HepG2 (cell line): ENCODE results near the gene SPESP1. TPM values are rescaled to one million over a fixed set of nuclear protein-coding genes. Genes with fewer than 3 reads are reported as not detected.

Source experiments
- ATAC-seq: fragments of 200-7000 bp; cut with Tn5 transposase; 3 replicates; pipeline ENCODE4 v1.9.1; 2020; ENCODE audit warnings: mild to moderate bottlenecking, moderate library complexity
- BruUV-seq: library from RNA; stranded (reverse); fragments of 400-500 nt; replicated peaks from 2 replicates; lab custom pipeline; 2021; lab: Mats Ljungman, UMichigan
- CTCF ChIA-PET: fragments of 300-600 bp; formaldehyde crosslinking; extraction: SDS; loops from one replicate; lab custom pipeline; 2021; ENCODE audit warnings: low total read pairs, inconsistent platforms, low intra/inter-chr PET ratio; lab: Yijun Ruan, JAX
- POLR2A ChIA-PET: fragments of 350-600 bp; sonication (Branson Sonifier 250); formaldehyde crosslinking; loops from one replicate; lab custom pipeline; 2020; ENCODE audit warnings: antibody characterized with exemption, inconsistent platforms; lab: Yijun Ruan, JAX
- DNase-seq: peaks from one replicate; pipeline ENCODE4 v3.0.0-alpha.2; 2015; ENCODE audit warnings: low spot score
- FAIRE-seq: peaks from 3 replicates; lab custom pipeline; 2011; peaks lifted over from hg19 to GRCh38; lab: Jason Lieb, UNC
- H2AFZ ChIP-seq: one replicate; pipeline ENCODE4 v1.6.1; 2011; ENCODE audit warnings: low read length, inconsistent platforms
- H3K27ac ChIP-seq: fragments of 300-600 bp; 3 replicates; pipeline ENCODE4 v1.8.0; 2011; ENCODE audit warnings: mixed run types, mild to moderate bottlenecking, mixed read lengths, low read length, inconsistent platforms; ENCODE audit not compliant: insufficient read depth; ENCODE audit errors: extremely low read length
- H3K27me3 ChIP-seq, 2 experiments: fragments of 200-600 bp in 1 of 2; 2 replicates in 1 of 2; 3 replicates in 1 of 2; pipeline versions ENCODE4 v1.6.0 to v1.8.0; 2011; ENCODE audit warnings: low read length in 2 of 2, mild to moderate bottlenecking in 2 of 2, moderate library complexity in 2 of 2, inconsistent platforms in 1 of 2; ENCODE audit not compliant: insufficient read depth in 2 of 2, control insufficient read depth in 1 of 2
- H3K36me3 ChIP-seq, 2 experiments: fragments of 200-600 bp in 1 of 2; replicated peaks in 1 of 2; 2 replicates in 1 of 2; 3 replicates in 1 of 2; pipeline versions ENCODE4 v1.5.1 to v1.8.0; 2011; ENCODE audit warnings: low read length in 2 of 2, inconsistent platforms in 1 of 2; ENCODE audit not compliant: insufficient read depth in 2 of 2, control insufficient read depth in 1 of 2
- H3K4me1 ChIP-seq: 2 replicates; pipeline ENCODE4 v1.5.1; 2012; ENCODE audit warnings: low read length, inconsistent platforms; ENCODE audit not compliant: insufficient read depth
- H3K4me2 ChIP-seq: 2 replicates; pipeline ENCODE4 v1.6.0; 2011; ENCODE audit warnings: low read depth, low read length, inconsistent platforms
- H3K4me3 ChIP-seq, 3 experiments: fragments of 200-600 bp in 1 of 3; sonication (generic), shearing (Covaris generic) in 1 of 3; replicated peaks in 1 of 3; 2 replicates each; pipeline ENCODE4 v1.5.1; 2011 to 2016; ENCODE audit warnings: low read length in 3 of 3, inconsistent platforms in 2 of 3, low read depth in 2 of 3, mild to moderate bottlenecking in 2 of 3, control low read depth in 1 of 3, mixed read lengths in 1 of 3; ENCODE audit not compliant: insufficient read depth in 1 of 3
- H3K79me2 ChIP-seq: one replicate; pipeline ENCODE4 v1.6.1; 2011; ENCODE audit warnings: low read length, inconsistent platforms; ENCODE audit not compliant: insufficient read depth
- H3K9ac ChIP-seq: 2 replicates; pipeline ENCODE4 v1.6.0; 2011; ENCODE audit warnings: mild to moderate bottlenecking, low read depth, low read length, inconsistent platforms; ENCODE audit not compliant: insufficient read depth
- H3K9me3 ChIP-seq: 2 replicates; pipeline ENCODE4 v1.5.1; 2012; ENCODE audit warnings: mild to moderate bottlenecking, low read length
- H4K20me1 ChIP-seq: 2 replicates; pipeline ENCODE4 v1.6.0; 2011; ENCODE audit warnings: inconsistent platforms, mild to moderate bottlenecking, low read length, moderate library complexity; ENCODE audit not compliant: insufficient read depth
- CBFB ChIP-seq: sonication (generic); formaldehyde crosslinking; IDR thresholded peaks from 2 replicates; pipeline ENCODE4 v1.4.0; 2020; ENCODE audit warnings: missing genetic modification reagents
- DNMT3B ChIP-seq: conservative IDR thresholded peaks from 2 replicates; pipeline ENCODE4 v1.6.1; 2016; ENCODE audit warnings: missing biosample characterization, control low read depth
- HNRNPK ChIP-seq: fragments of 200-400 bp; formaldehyde crosslinking; IDR thresholded peaks from 2 replicates; pipeline ENCODE4 v1.6.1; 2018; ENCODE audit warnings: low read length, low read depth, moderate library complexity, mild to moderate bottlenecking; ENCODE audit not compliant: poor library complexity, severe bottlenecking
- IRX3 ChIP-seq: sonication (generic); formaldehyde crosslinking; IDR thresholded peaks from 2 replicates; pipeline ENCODE4 v1.8.1; 2023; ENCODE audit warnings: mild to moderate bottlenecking, low read depth, missing genetic modification reagents, borderline replicate concordance
- KDM2A ChIP-seq: sonication (generic); formaldehyde crosslinking; IDR thresholded peaks from 2 replicates; pipeline ENCODE4 v1.4.0; 2020; ENCODE audit warnings: low read depth, missing genetic modification reagents, borderline replicate concordance
- MTA1 ChIP-seq: sonication (generic); formaldehyde crosslinking; IDR thresholded peaks from 2 replicates; pipeline ENCODE4 v1.4.0; 2020; ENCODE audit warnings: missing genetic modification reagents, mild to moderate bottlenecking, borderline replicate concordance
- NCOR1 ChIP-seq: fragments of 200-600 bp; sonication (generic); IDR thresholded peaks from 2 replicates; pipeline ENCODE4 v1.7.0; 2017; ENCODE audit warnings: antibody characterized with exemption, low read length, borderline replicate concordance
- NONO ChIP-seq, 2 experiments: fragments of 450-650 bp in 1 of 2; sonication (generic) in 1 of 2; formaldehyde crosslinking in 1 of 2; IDR thresholded peaks in 1 of 2; conservative IDR thresholded peaks in 1 of 2; 2 replicates each; pipeline versions ENCODE4 v1.6.1 to v1.8.0; 2017 to 2022; ENCODE audit warnings: mild to moderate bottlenecking in 1 of 2, missing genetic modification reagents in 1 of 2, moderate library complexity in 1 of 2
- PRMT3 ChIP-seq: sonication (generic); formaldehyde crosslinking; IDR thresholded peaks from 2 replicates; pipeline ENCODE4 v1.8.1; 2022; ENCODE audit warnings: low read depth, mild to moderate bottlenecking, moderate library complexity, missing genetic modification reagents, borderline replicate concordance
- TBL1XR1 ChIP-seq: fragments of 150-350 bp; IDR thresholded peaks from 2 replicates; pipeline ENCODE4 v1.6.1; 2014; ENCODE audit warnings: borderline replicate concordance, low read length; ENCODE audit not compliant: partially characterized antibody
- TCF7 ChIP-seq: sonication (generic); IDR thresholded peaks from 2 replicates; pipeline ENCODE4 v1.6.1; 2016; ENCODE audit warnings: antibody characterized with exemption, low read depth
- ZNF780A ChIP-seq: sonication (generic); formaldehyde crosslinking; IDR thresholded peaks from 2 replicates; pipeline ENCODE4 v1.8.0; 2022; ENCODE audit warnings: mild to moderate bottlenecking, missing genetic modification reagents, moderate library complexity
- ZNF878 ChIP-seq: sonication (generic); formaldehyde crosslinking; IDR thresholded peaks from 2 replicates; pipeline ENCODE4 v1.8.1; 2023; ENCODE audit warnings: mild to moderate bottlenecking, missing genetic modification reagents, moderate library complexity
- WGBS: methylation state at CpG from one replicate; pipeline ENCODE4 v1.1.6; 2017; ENCODE audit warnings: low lambda C conversion rate; 5-methylcytosine and 5-hydroxymethylcytosine counted together
- in situ Hi-C: cut with HindIII; loops from 2 replicates; pipeline ENCODE4 v1.10.0; 2017; ENCODE audit warnings: low pct_unique_long_range_greater_than_20kb; ENCODE audit not compliant: extremely low pct_ligation_motif_present
- intact Hi-C: fragments of 100-400 bp; cut with micrococcal nuclease; formaldehyde crosslinking; loops from one replicate; pipeline ENCODE4 v1.10.0; 2022; ENCODE audit not compliant: unreplicated experiment
- polyA plus RNA-seq, 8 experiments: library from polyadenylated mRNA; depleted of rRNA in 3 of 8; stranded (reverse) in 7 of 8; unstranded in 1 of 8; fragments of >200 nt; fragmentation: Illumina TruSeq in 4 of 8; extraction: Trizol in 4 of 8; gene quantifications; 2 replicates each; pipeline versions ENCODE4 v1.2.1 to v1.2.3, GENCODE V29; 2011 to 2016; ENCODE audit warnings: low read depth in 4 of 8, missing spikeins in 1 of 8, mixed read lengths in 1 of 8; ENCODE audit not compliant: insufficient read depth in 1 of 8
- total RNA-seq, 5 experiments: library from RNA; depleted of rRNA; stranded (reverse); fragments of >200 nt; fragmentation: Illumina TruSeq; extraction: Trizol; gene quantifications; 2 replicates each; pipeline ENCODE4 v1.2.3, GENCODE V29; 2016; ENCODE audit warnings: low read depth in 1 of 5
- TF ChIP-seq, protein P1 (sequence below): sonication (generic); formaldehyde crosslinking; IDR thresholded peaks from 2 replicates; pipeline ENCODE4 v1.8.1; 2023; ENCODE audit warnings: mild to moderate bottlenecking, moderate library complexity, missing genetic modification reagents
- TF ChIP-seq, protein P2 (sequence below): sonication (generic); formaldehyde crosslinking; IDR thresholded peaks from 2 replicates; pipeline ENCODE4 v1.5.1; 2020; ENCODE audit warnings: missing genetic modification reagents, mild to moderate bottlenecking, borderline replicate concordance
- TF ChIP-seq, protein P3 (sequence below): sonication (generic); formaldehyde crosslinking; IDR thresholded peaks from 2 replicates; pipeline ENCODE4 v1.8.0; 2022; ENCODE audit warnings: missing genetic modification reagents, mild to moderate bottlenecking, borderline replicate concordance
- TF ChIP-seq, protein P4 (sequence below): IDR thresholded peaks from 2 replicates; pipeline ENCODE4 v1.6.1; 2016; ENCODE audit warnings: low read depth

The SPESP1 gene
- total and polyA plus RNA-seq, 2 of the 13 experiments (the other 11 are each of a cell fraction or from before 2014, with no cell fraction given): not detected

DNA sequence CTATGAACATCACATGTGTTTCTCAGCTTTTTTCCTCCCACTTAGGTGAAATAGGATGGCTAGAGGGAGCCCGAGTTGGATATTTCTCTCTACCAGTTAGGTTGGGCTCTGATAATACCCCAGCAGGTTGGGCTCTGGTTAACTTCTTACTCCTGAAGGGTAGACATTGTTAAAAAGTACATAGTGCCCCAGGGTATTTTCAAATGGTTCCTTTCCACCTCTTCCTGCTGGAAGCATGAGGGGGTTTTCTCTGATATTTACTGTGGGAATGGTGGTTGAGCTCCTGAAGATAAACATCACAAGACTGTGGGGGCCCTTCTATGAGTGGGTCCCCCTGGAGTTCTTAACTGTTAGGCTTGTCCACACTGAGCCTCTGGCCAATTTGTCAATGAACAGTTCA, 36.1 kb upstream of the SPESP1 start:
- no peak overlapping the region for H3K4me2 ChIP-seq
- H3K9me3 ChIP-seq: no peaks in the 10 kb centered on the region
- no peak for TF ChIP-seq MTA1 (CRISPR knock-in tag)
- no peak for TF ChIP-seq ZNF780A (CRISPR knock-in tag)
- no peak for TF ChIP-seq KDM2A (CRISPR knock-in tag)
- TF ChIP-seq, protein P1, sequence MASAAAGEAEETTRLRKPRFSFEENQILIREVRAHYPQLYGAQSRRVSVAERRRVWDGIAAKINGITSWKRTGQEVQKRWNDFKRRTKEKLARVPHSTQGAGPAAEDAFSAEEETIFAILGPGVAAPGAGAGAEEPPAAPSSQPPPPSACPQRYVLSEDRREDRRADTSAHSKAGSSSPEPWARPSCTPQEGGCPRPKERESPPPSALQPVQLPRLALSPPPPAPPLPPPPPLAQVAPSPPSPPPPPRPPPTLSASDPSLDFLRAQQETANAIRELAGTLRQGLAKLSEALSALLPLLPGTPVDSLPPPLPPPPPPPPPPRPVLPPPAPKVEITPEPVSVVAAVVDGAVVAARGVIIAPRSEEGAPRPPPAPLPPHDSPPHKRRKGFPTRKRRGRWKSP: no peak
- no peak for TF ChIP-seq NCOR1
- TF ChIP-seq, protein P2, sequence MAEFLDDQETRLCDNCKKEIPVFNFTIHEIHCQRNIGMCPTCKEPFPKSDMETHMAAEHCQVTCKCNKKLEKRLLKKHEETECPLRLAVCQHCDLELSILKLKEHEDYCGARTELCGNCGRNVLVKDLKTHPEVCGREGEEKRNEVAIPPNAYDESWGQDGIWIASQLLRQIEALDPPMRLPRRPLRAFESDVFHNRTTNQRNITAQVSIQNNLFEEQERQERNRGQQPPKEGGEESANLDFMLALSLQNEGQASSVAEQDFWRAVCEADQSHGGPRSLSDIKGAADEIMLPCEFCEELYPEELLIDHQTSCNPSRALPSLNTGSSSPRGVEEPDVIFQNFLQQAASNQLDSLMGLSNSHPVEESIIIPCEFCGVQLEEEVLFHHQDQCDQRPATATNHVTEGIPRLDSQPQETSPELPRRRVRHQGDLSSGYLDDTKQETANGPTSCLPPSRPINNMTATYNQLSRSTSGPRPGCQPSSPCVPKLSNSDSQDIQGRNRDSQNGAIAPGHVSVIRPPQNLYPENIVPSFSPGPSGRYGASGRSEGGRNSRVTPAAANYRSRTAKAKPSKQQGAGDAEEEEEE (CRISPR knock-in tag): no peak
- no peak for TF ChIP-seq TBL1XR1
- no peak for TF ChIP-seq HNRNPK
- no peak for TF ChIP-seq PRMT3 (CRISPR knock-in tag)
- no peak for TF ChIP-seq DNMT3B (CRISPR knock-in tag)
- no peak for TF ChIP-seq CBFB
- TF ChIP-seq TCF7: no peak
- TF ChIP-seq, protein P3, sequence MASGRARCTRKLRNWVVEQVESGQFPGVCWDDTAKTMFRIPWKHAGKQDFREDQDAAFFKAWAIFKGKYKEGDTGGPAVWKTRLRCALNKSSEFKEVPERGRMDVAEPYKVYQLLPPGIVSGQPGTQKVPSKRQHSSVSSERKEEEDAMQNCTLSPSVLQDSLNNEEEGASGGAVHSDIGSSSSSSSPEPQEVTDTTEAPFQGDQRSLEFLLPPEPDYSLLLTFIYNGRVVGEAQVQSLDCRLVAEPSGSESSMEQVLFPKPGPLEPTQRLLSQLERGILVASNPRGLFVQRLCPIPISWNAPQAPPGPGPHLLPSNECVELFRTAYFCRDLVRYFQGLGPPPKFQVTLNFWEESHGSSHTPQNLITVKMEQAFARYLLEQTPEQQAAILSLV (CRISPR knock-in tag): no peak
- TF ChIP-seq IRX3 (CRISPR knock-in tag): no peak
- no peak for TF ChIP-seq ZNF878 (CRISPR knock-in tag)
- TF ChIP-seq, protein P4, sequence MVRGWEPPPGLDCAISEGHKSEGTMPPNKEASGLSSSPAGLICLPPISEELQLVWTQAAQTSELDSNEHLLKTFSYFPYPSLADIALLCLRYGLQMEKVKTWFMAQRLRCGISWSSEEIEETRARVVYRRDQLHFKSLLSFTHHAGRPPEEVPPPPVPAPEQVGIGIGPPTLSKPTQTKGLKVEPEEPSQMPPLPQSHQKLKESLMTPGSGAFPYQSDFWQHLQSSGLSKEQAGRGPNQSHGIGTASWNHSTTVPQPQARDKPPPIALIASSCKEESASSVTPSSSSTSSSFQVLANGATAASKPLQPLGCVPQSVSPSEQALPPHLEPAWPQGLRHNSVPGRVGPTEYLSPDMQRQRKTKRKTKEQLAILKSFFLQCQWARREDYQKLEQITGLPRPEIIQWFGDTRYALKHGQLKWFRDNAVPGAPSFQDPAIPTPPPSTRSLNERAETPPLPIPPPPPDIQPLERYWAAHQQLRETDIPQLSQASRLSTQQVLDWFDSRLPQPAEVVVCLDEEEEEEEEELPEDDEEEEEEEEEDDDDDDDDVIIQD: no peak
- no peak for TF ChIP-seq NONO (IDR thresholded peaks at IDR 0.05)
- no peak for TF ChIP-seq NONO (CRISPR knock-in tag; conservative IDR thresholded peaks at IDR 0.05)
- H3K36me3 ChIP-seq: no peaks in the 10 kb centered on the region
- peaks cover 5% of the 10 kb centered on the region for H3K4me1 ChIP-seq
- ChIA-PET CTCF (no interaction called here), POLR2A (no interaction called here)
- FAIRE-seq (no peak), DNase-seq (no peak), ATAC-seq (no peak)
- intact Hi-C loops: no loop called here
- in situ Hi-C loops: no loop called here
- no peaks in the 10 kb centered on the region for H4K20me1 ChIP-seq
- peaks cover 0 to 8% of the 10 kb centered on the region in 2 experiments; a peak in 3 of 5 replicates for H3K27me3 ChIP-seq
- no peak overlapping the region for H3K27ac ChIP-seq
- WGBS: 0% methylated on average over 1 of the region's 1 CpG
- no peak overlapping the region for H2AFZ ChIP-seq
- no peaks in the 10 kb centered on the region for H3K79me2 ChIP-seq
- H3K9ac ChIP-seq: no peak overlapping the region
- H3K4me3 ChIP-seq: no peak overlapping the region
- BruUV-seq: no TSS peak
